Transverse colon (tissue), 4 donors: ENCODE data around the gene THAP9. TPM values are rescaled to one million over a fixed set of nuclear protein-coding genes. Genes with fewer than 3 reads are reported as not detected.

ENCODE experiments used
- DNase-seq: peaks from one replicate; pipeline ENCODE4 v3.0.0-alpha.2; 2019
- H3K27ac ChIP-seq, 4 donors: fragments of 200-600 bp; sonication (generic); 2 replicates each; pipeline ENCODE4 v1.5.1; 2016 to 2018; ENCODE audit warnings: inconsistent platforms in 4 of 4
- H3K27me3 ChIP-seq: fragments of 200-600 bp; sonication (generic); 2 replicates; pipeline ENCODE4 v1.5.1; 2017; ENCODE audit warnings: inconsistent platforms
- H3K36me3 ChIP-seq, 4 donors: fragments of 200-600 bp; sonication (generic); 2 replicates each; pipeline ENCODE4 v1.5.1; 2017 to 2019; ENCODE audit warnings: inconsistent platforms in 4 of 4
- H3K4me1 ChIP-seq, 4 donors: fragments of 200-600 bp; sonication (generic); 2 replicates each; pipeline ENCODE4 v1.5.1; 2017 to 2020; ENCODE audit warnings: inconsistent platforms in 4 of 4
- H3K4me3 ChIP-seq, 4 donors: fragments of 200-600 bp; sonication (generic); 1 replicate in 1 of 4; 2 replicates in 3 of 4; pipeline versions ENCODE4 v1.5.1 to v1.6.1; 2017 to 2019; ENCODE audit warnings: inconsistent platforms in 4 of 4
- H3K9me3 ChIP-seq, 2 donors: fragments of 200-600 bp; sonication (generic); 2 replicates each; pipeline ENCODE4 v1.5.1; 2017 to 2019; ENCODE audit warnings: inconsistent platforms in 2 of 2
- CTCF ChIP-seq, 5 experiments: fragments of 200-600 bp in 3 of 5; fragments of 450-650 bp in 2 of 5; sonication (generic) in 3 of 5; IDR thresholded peaks; 1 replicate in 2 of 5; 2 replicates in 3 of 5; pipeline ENCODE4 v1.5.1; 2016 to 2017; ENCODE audit warnings: antibody characterized with exemption in 5 of 5, inconsistent platforms in 3 of 5, mild to moderate bottlenecking in 2 of 5, moderate library complexity in 1 of 5
- EP300 ChIP-seq: sonication (generic); formaldehyde crosslinking; IDR thresholded peaks from one replicate; pipeline ENCODE4 v1.6.1; 2017; ENCODE audit warnings: antibody characterized with exemption, low read depth
- POLR2A ChIP-seq: fragments of 450-650 bp; IDR thresholded peaks from one replicate; pipeline ENCODE4 v1.6.1; 2016; ENCODE audit warnings: antibody characterized with exemption, mild to moderate bottlenecking, moderate library complexity
- POLR2AphosphoS5 ChIP-seq, 3 donors: sonication (generic); formaldehyde crosslinking; IDR thresholded peaks; one replicate each; pipeline ENCODE4 v1.6.1; 2016; ENCODE audit warnings: antibody characterized with exemption in 3 of 3
- WGBS, 2 donors: methylation state at CpG; one replicate each; pipeline ENCODE4 v1.1.5; 2018; ENCODE audit warnings: low coverage in 1 of 2; 5-methylcytosine and 5-hydroxymethylcytosine counted together
- in situ Hi-C, 4 donors: fragments of 200-750 bp; cut with MboI; loops; one replicate each; pipeline versions ENCODE4 v1.15.0 to v1.15.1; 2017; ENCODE audit warnings: low sequenced_read_pairs in 3 of 4, low pct_ligation_motif_present in 1 of 4, low pct_unique_long_range_greater_than_20kb in 1 of 4
- intact Hi-C: fragments of 100-400 bp; cut with DNase I; formaldehyde crosslinking; loops from one replicate; pipeline ENCODE4 v1.15.1; 2023; ENCODE audit warnings: low total_unique reads
- total RNA-seq, 4 donors: library from RNA; depleted of rRNA; stranded (reverse); fragments of >200 nt; gene quantifications; one replicate each; pipeline ENCODE4 v1.1.0, GENCODE V29; 2016

THAP9 gene
- total RNA-seq, 4 donors from 2014 or later: 3.7 to 7.3 (median 5.6) TPM

- in situ Hi-C loops (loop anchor here in 1 of 4 donors (25.0 kb wide), 1 partner anchor 344 kb away; no protein-coding TSS in a partner anchor), intact Hi-C loops (no loop called here)
Measured at GRCh38 chr4:82918091-82918490, 17.6 kb downstream of the THAP9 start.

GRCh38 chr4:82919386-82919785 is 18.9 kb downstream of the THAP9 start:
- Histone ChIP-seq H3K27ac (no peak overlapping the region), H3K4me3 (no peak overlapping the region), H3K27me3 (no peaks in the 10 kb centered on the region), H3K4me1 (no peaks in the 10 kb centered on the region), H3K36me3 (peaks cover 0 to 3% (median 0%) of the 10 kb centered on the region in 4 donors), H3K9me3 (no peaks in the 10 kb centered on the region)
- 67 to 87% methylated on average over 2 of the region's 2 CpGs for WGBS, 2 donors
- DNase-seq: no peak
- TF ChIP-seq CTCF (IDR thresholded peaks at IDR 0.05) (no peak), EP300 (no peak), POLR2A (no peak), POLR2AphosphoS5 (IDR thresholded peaks at IDR 0.05) (no peak)
- in situ Hi-C loops (loop anchor here in 1 of 4 donors (25.0 kb wide), 1 partner anchor 343 kb away; no protein-coding TSS in a partner anchor), intact Hi-C loops (no loop called here)

More at GRCh38 chr4:82918091-82918490, 17.6 kb downstream of the THAP9 start:
- Histone ChIP-seq H3K27me3 (no peaks in the 10 kb centered on the region), H3K27ac (no peak overlapping the region), H3K9me3 (no peaks in the 10 kb centered on the region), H3K4me1 (no peaks in the 10 kb centered on the region), H3K36me3 (peaks cover 0 to 3% (median 0%) of the 10 kb centered on the region in 4 donors), H3K4me3 (no peak overlapping the region)
- TF ChIP-seq POLR2A (no peak), CTCF (IDR thresholded peaks at IDR 0.05) (no peak), POLR2AphosphoS5 (IDR thresholded peaks at IDR 0.05) (no peak), EP300 (no peak)
- DNase-seq: no peak
- WGBS, 2 donors: 91 to 92% methylated on average over 7 of the region's 7 CpGs

- in situ Hi-C loops: loop anchor here in 1 of 4 donors (25.0 kb wide), 1 partner anchor 341 kb away; no protein-coding TSS in a partner anchor
- TF ChIP-seq EP300 (no peak), POLR2A (no peak), CTCF (IDR thresholded peaks at IDR 0.05) (no peak), POLR2AphosphoS5 (IDR thresholded peaks at IDR 0.05) (no peak)
- no peaks in the 10 kb centered on the region for H3K27me3 ChIP-seq
Measured at GRCh38 chr4:82921795-82922194, 21.3 kb downstream of the THAP9 start.

GRCh38 chr4:82930848-82931755 is 30.6 kb downstream of the THAP9 start:
- TF ChIP-seq POLR2A (no peak), EP300 (no peak), CTCF (IDR thresholded peaks at IDR 0.05) (no peak), POLR2AphosphoS5 (IDR thresholded peaks at IDR 0.05) (no peak)

More at GRCh38 chr4:82921795-82922194, 21.3 kb downstream of the THAP9 start:
- no peak overlapping the region for H3K27ac ChIP-seq
- H3K36me3 ChIP-seq: peaks cover 0 to 7% (median 1%) of the 10 kb centered on the region in 4 donors
- H3K4me3 ChIP-seq: no peak overlapping the region
- DNase-seq: no peak
- H3K4me1 ChIP-seq: no peaks in the 10 kb centered on the region
- no peaks in the 10 kb centered on the region for H3K9me3 ChIP-seq
- intact Hi-C loops: no loop called here

More at GRCh38 chr4:82930848-82931755, 30.6 kb downstream of the THAP9 start:
- Histone ChIP-seq H3K4me3 (no peak overlapping the region), H3K27ac (no peak overlapping the region), H3K9me3 (no peaks in the 10 kb centered on the region), H3K4me1 (no peaks in the 10 kb centered on the region), H3K36me3 (peaks cover 0 to 21% (median 0%) of the 10 kb centered on the region in 4 donors), H3K27me3 (no peaks in the 10 kb centered on the region)
- no peak for DNase-seq
- in situ Hi-C loops (no loop called here), intact Hi-C loops (no loop called here)
- 81 to 85% methylated on average over 5 of the region's 5 CpGs for WGBS, 2 donors
